D721Med (cell line): ENCODE data around the gene SH2D3C.

ENCODE experiments used
- DNase-seq: peaks from one replicate; pipeline ENCODE4 v3.0.0; 2011; ENCODE audit warnings: low spot score; ENCODE audit not compliant: insufficient read length
- FAIRE-seq: peaks from 2 replicates; lab custom pipeline; 2011; peaks lifted over from hg19 to GRCh38; lab: Jason Lieb, UNC
- CTCF ChIP-seq: IDR thresholded peaks from 2 replicates; pipeline ENCODE4 v1.5.1; 2012; ENCODE audit warnings: mild to moderate bottlenecking, control low read depth; ENCODE audit not compliant: insufficient read depth; ENCODE audit errors: missing control alignments

Gene SH2D3C

GRCh38 chr9:127733614-127734013, 44.9 kb downstream of the SH2D3C start:
- FAIRE-seq (no peak), DNase-seq (no peak)
- TF ChIP-seq CTCF, result no peak

GRCh38 chr9:127732444-127732843, 46.0 kb downstream of the SH2D3C start:
- TF ChIP-seq CTCF, result no peak
- FAIRE-seq (no peak), DNase-seq (no peak)

GRCh38 chr9:127731938-127732337, 46.5 kb downstream of the SH2D3C start:
- no peak for DNase-seq
- FAIRE-seq, result no peak
- no peak for TF ChIP-seq CTCF

- FAIRE-seq, result no peak
- TF ChIP-seq CTCF, result no peak
- DNase-seq, result no peak
Observed at GRCh38 chr9:127730799-127731410, 47.6 kb downstream of the SH2D3C start.

GRCh38 chr9:127730262-127730661, 48.2 kb downstream of the SH2D3C start:
- FAIRE-seq (no peak), DNase-seq (no peak)
- no peak for TF ChIP-seq CTCF

GRCh38 chr9:127729522-127730256, 48.8 kb downstream of the SH2D3C start:
- no peak for FAIRE-seq
- no peak for TF ChIP-seq CTCF
- DNase-seq, result no peak

- no peak for TF ChIP-seq CTCF
- FAIRE-seq, result no peak
- no peak for DNase-seq
Observed at GRCh38 chr9:127728808-127729207, 49.7 kb downstream of the SH2D3C start.
